Activated naive CD4-positive, alpha-beta T cell treated with anti-CD3 and anti-CD28 coated beads, Interleukin-2, amount 10 ng/mL, durations not matched to agents 7 days and 5 days (primary cell): ENCODE data around the gene CZIB.

Source experiments
- CTCF ChIA-PET: fragments of 350-600 bp; sonication (Branson Sonifier 250); formaldehyde crosslinking; loops from one replicate; lab custom pipeline; 2021; ENCODE audit warnings: antibody characterized with exemption; lab: Charles Lee
- DNase-seq: peaks from one replicate; pipeline ENCODE4 v3.0.0-alpha.2; 2020
- H3K27ac Mint-ChIP-seq: one replicate; pipeline ENCODE4 v1.8.0; 2021; ENCODE audit warnings: mild to moderate bottlenecking, moderate library complexity, mixed read lengths
- H3K27me3 Mint-ChIP-seq: one replicate; pipeline ENCODE4 v1.8.0; 2021; ENCODE audit warnings: mild to moderate bottlenecking, mixed read lengths
- H3K36me3 Mint-ChIP-seq: one replicate; pipeline ENCODE4 v1.8.0; 2021; ENCODE audit warnings: mixed read lengths
- H3K4me1 Mint-ChIP-seq: one replicate; pipeline ENCODE4 v1.8.0; 2021; ENCODE audit warnings: mixed read lengths
- H3K4me3 Mint-ChIP-seq: one replicate; pipeline ENCODE4 v1.8.0; 2021; ENCODE audit warnings: mild to moderate bottlenecking, moderate library complexity, mixed read lengths
- H3K9me3 Mint-ChIP-seq: one replicate; pipeline ENCODE4 v1.8.0; 2021; ENCODE audit warnings: mixed read lengths

Gene CZIB

DNA sequence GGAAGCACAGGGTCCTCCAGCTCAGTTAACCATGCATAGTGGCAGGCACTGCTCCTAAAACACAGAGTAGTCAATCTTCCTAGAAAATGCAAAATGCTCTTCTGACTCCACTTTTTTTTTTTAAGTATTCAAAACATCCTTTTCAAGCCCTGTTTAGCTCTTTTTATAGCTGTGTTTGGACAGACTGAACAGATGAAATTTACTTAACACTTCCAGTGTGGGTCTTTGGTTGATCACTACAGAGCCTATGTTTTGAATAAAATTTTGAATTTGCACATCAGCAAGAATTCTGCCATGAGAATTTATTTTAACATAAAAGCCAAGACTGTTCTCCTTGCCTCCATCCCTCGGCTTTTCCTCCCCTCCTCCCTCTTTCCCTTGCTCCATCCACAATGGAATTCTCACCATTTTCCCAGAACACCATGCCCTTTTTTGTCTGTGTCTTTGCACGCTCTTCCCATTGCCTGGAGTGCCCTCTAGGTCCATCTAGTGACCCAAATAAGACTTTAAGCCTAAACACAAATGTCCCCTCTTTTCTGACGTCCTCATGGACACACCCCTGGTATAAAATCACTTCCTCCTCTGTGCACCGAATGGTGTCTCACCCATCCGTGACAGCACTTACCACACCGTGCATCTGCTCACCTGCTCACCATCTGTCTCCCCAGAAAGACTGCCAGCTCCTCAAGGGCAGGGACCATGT is 47.9 kb downstream of the CZIB start:
- Mint-ChIP-seq H3K27me3 (peaks cover 26% of the 10 kb centered on the region), H3K27ac (no peak overlapping the region), H3K36me3 (no peaks in the 10 kb centered on the region), H3K4me3 (no peak overlapping the region), H3K4me1 (peaks cover 6% of the 10 kb centered on the region), H3K9me3 (no peaks in the 10 kb centered on the region)
- DNase-seq: no peak
- CTCF ChIA-PET: interaction anchor here (1.3 to 2.1 kb wide), 3 partner anchors 8 to 13 kb away, joined by 5 to 7 read pairs (median 6); no protein-coding TSS in a partner anchor

DNA sequence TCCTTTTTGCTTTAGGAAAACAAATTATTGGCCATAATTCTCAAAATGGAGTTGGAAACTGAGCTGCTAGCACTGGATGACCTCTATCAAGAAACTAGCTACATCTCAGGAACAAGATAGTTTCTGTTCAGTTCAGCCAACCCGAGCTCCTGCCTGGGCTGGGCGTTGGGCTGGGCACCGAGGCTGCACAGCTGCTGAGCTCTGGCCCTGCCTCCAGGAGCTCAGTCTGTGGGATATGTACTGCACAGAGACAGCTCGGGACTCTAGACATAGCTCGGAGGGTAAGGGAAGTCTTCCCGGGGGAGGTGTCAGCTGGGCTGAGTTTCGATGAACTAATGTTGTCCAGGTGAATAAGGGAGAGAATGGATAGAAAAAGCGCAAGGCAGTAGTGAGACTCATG is 53.5 kb downstream of the CZIB start:
- DNase-seq: no peak
- Mint-ChIP-seq H3K4me3 (no peak overlapping the region), H3K27me3 (peaks cover 35% of the 10 kb centered on the region), H3K36me3 (no peaks in the 10 kb centered on the region), H3K4me1 (no peaks in the 10 kb centered on the region), H3K9me3 (no peaks in the 10 kb centered on the region), H3K27ac (no peak overlapping the region)
- CTCF ChIA-PET: interaction anchor here (0.8 to 1.3 kb wide), 2 partner anchors 14 to 18 kb away, joined by 3 read pairs; no protein-coding TSS in a partner anchor

DNA sequence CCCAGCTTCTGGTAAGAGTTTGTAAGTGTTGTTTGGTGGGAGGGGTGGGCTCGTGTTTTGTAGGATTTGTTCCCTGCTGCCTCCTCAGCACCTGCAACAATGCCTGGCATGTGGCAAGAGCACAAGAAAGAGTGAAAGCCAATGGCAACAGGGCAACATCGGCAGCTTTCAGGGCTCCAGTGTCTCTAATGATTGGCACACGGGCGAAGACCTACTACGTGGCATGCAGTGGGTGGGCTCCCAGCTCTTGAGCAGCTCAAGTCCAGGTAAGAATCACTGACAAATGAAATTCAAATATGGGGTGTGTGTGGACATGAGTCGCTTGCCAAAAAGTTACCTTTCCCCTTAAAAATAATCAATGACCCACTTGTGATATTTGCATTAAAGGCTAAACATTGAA is 54.1 kb downstream of the CZIB start:
- CTCF ChIA-PET: interaction anchor here (1.3 kb wide), 1 partner anchor 15 kb away, joined by 3 read pairs; no protein-coding TSS in a partner anchor
- DNase-seq: no peak
- H3K27me3 Mint-ChIP-seq: peaks cover 35% of the 10 kb centered on the region
- H3K9me3 Mint-ChIP-seq: no peaks in the 10 kb centered on the region
- no peaks in the 10 kb centered on the region for H3K4me1 Mint-ChIP-seq
- H3K4me3 Mint-ChIP-seq: no peak overlapping the region
- no peak overlapping the region for H3K27ac Mint-ChIP-seq
- H3K36me3 Mint-ChIP-seq: no peaks in the 10 kb centered on the region

DNA sequence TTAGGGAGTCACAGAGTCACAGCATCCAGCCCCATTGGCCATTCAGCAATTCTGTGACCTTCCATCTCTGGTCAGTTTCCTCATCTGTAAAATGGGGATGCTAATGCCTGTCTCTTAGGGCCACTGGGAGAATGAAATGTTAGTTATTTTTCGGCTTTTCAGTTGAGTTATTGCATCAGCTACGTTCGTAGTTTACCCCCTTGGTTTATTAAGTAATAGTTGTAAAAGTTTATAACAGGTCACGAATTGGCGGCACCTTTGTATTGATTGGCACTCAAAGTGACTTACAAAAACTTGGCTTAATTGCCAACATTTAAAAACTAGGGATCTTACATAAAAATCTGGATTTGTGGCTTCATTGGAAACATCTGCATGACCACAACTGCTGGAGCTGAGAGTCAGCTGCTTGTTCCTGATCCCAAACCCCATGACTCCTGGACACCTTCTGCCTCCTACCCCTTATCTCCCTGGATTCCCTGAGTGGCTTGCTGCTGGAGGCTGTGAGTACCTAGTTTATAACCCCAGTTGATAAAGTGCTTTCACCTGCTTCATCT is 54.9 kb downstream of the CZIB start:
- Mint-ChIP-seq H3K4me1 (no peaks in the 10 kb centered on the region), H3K27ac (no peak overlapping the region), H3K4me3 (no peak overlapping the region), H3K9me3 (no peaks in the 10 kb centered on the region), H3K27me3 (peaks cover 35% of the 10 kb centered on the region), H3K36me3 (no peaks in the 10 kb centered on the region)
- no peak for DNase-seq
- CTCF ChIA-PET: interaction anchor here (2.1 kb wide), 1 partner anchor 21 kb away, joined by 7 read pairs; no protein-coding TSS in a partner anchor
